GM12892 (cell line): Measurements from ENCODE around the gene NR1I2.
A peak's percentile ranks its signal among the peaks of the same experiment; 100 is the strongest.

Source experiments
- DNase-seq: peaks from one replicate; pipeline ENCODE4 v3.0.0; 2011; ENCODE audit not compliant: insufficient read length
- FAIRE-seq: peaks from 2 replicates; lab custom pipeline; 2011; peaks lifted over from hg19 to GRCh38; lab: Jason Lieb, UNC
- POLR2A ChIP-seq: IDR thresholded peaks from 2 replicates; pipeline ENCODE4 v1.6.1; 2011; ENCODE audit warnings: low read depth, low read length, control low read depth
- POLR2AphosphoS5 ChIP-seq: IDR thresholded peaks from 2 replicates; pipeline ENCODE4 v1.6.1; 2011; ENCODE audit warnings: low read depth, low read length, control low read depth
- TAF1 ChIP-seq: IDR thresholded peaks from 2 replicates; pipeline ENCODE4 v1.6.1; 2011; ENCODE audit warnings: low read depth, mild to moderate bottlenecking, control low read depth, low read length, borderline replicate concordance

NR1I2 gene

GRCh38 chr3:119765239-119765638 lies 16.7 kb upstream of the NR1I2 start:
- no peak for FAIRE-seq
- no peak for DNase-seq
- TF ChIP-seq POLR2AphosphoS5 = no peak
- TF ChIP-seq POLR2A = no peak
- no peak for TF ChIP-seq TAF1

DNA sequence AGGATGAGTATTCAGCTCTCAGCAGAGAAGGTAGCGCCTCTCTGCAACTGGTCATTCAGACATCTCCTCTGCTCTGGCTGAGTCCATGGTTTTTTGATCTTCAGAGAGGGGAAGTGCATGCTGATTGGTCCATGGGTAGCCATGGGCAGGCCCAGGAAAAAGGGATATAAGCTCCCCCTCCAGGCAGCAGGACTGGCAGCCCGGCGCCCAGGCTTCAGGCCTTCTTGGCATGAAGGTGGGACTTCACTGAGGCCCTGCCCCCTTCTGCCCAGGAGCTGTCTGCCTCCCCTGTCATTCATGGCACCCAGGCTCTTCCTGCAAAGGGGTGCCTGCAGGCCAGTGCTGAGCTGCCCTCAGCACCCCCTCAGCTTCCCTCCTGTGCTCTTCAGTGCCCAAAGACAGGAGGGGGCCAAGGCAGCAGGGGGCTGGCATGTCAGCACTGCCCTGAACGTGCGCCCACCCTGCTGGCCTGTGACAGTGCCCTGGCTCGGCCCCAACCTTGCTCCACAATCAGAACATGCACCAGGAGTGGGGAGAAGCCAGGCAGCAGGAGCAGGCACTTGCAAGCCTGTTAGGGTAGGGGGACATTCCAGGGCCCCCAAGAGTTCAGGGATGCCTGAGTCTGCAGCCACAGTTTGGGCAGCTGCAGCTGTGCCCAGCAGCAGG lies 13.8 kb upstream of the NR1I2 start:
- TF ChIP-seq TAF1 (no peak), POLR2A (no peak), POLR2AphosphoS5 (no peak)
- peak; percentile 33 for FAIRE-seq
- no peak for DNase-seq

DNA sequence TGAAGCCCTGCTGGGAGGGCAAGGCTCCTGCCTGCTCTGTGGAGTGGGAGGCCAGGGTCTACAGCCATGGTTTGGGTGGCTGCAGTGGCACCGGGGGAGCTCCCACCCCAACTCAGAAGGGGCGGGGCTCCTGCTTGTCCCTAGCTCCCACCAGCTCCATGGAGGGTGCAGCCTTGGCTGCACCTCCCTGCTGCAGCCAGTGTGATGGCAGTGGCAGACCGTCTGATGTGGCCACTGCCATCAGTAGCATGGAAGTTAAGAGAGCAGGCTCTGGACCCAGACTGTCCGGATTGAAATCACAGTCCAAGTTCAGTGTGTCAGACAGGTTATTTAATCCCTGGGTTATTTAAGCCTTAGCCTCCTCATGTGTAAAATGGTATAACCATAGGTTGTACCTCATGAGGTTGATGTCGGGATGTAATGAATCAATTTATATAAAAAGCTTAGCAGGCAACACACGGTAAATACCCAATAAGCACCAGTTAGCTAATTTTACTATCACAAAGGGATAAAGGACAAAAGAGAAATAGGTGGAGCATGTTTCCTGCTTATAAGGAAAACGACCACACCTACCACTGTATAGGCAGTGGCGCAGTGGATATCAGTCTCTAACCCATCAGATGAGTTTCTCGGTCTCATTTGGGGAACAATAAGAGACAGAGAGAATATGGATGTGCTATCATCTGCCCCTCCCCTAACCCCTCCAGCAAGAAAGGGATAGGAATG lies 13.1 kb upstream of the NR1I2 start:
- no peak for FAIRE-seq
- TF ChIP-seq POLR2AphosphoS5 (no peak), TAF1 (no peak), POLR2A (no peak)
- DNase-seq = no peak

DNA sequence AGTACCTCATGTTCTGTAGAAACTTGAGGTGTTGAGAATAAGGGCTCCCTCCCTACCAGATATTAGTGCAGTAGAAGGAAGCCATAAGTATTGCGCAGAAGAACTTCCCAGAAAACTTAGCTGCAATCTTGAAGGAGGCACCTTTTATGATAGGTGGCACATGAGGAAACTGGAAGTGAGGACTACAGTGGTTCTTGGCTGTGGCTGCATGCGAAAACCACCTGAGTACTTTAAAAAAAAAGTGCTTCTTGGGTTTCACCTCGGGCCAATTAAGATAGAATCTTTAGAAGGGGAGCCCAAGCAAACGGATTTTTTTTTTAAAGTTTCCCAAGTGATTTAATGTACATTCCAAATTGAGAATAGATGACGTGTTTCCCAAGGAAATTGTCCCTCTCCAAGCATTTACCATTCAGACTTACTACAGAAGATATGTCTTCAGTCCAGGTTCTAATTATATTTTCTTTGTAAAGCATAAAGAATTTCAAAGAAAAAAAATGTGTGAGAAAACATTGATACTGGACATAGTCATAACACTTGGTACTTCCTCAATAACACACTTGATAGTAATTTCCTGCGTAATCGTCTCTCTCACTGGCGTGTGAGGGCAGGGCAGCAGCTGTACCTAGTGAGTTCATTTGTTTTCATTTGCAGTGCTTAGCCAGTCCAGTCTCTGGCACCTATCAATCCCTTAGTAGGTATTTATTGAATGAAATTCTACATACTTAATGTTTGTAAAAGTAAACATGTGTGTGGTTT lies 12.3 kb upstream of the NR1I2 start:
- DNase-seq = no peak
- no peak for TF ChIP-seq POLR2A
- no peak for FAIRE-seq

DNA sequence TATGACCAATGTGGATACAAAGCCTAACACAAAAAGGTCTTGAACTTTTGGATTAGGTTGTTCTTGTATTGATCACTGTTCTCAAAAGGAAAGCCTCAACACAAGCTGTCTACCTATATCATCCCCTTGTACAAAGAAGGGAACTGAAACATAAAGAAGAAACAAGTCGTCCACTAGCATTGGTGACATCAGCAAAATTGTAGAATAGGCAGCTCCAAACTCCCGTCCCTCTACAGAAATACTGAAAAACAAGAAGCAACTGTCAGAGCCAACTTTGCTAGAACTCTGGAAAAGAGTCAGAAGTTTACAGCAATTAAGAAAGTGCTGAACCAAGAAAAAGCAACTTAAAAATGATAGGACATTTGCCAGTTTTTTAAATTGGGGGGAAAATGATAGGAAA lies 7.5 kb upstream of the NR1I2 start:
- no peak for TF ChIP-seq POLR2A
- no peak for TF ChIP-seq POLR2AphosphoS5
- TF ChIP-seq TAF1 = no peak
- peak; percentile 78 for FAIRE-seq
- no peak for DNase-seq

DNA sequence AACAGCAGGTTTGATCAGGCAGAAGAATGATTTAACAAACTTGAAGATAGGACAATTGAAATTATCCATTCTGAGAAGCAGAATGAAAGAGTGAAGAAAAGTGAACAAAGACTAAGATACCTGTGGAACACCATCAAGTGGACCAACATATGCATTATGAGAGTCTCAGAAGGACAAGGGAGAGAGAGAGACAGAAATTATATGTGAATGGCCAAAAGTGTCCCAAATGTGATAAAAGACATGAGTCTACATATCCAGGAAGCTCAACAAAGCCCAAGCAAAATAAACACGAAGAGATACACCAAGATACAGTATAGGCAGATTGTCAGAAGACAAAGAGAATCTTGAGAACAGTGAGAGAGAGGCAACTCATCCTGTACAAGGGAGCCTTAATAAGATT lies 5.6 kb upstream of the NR1I2 start:
- DNase-seq (no peak), FAIRE-seq (no peak)
- no peak for TF ChIP-seq POLR2A
- no peak for TF ChIP-seq POLR2AphosphoS5
- no peak for TF ChIP-seq TAF1

DNA sequence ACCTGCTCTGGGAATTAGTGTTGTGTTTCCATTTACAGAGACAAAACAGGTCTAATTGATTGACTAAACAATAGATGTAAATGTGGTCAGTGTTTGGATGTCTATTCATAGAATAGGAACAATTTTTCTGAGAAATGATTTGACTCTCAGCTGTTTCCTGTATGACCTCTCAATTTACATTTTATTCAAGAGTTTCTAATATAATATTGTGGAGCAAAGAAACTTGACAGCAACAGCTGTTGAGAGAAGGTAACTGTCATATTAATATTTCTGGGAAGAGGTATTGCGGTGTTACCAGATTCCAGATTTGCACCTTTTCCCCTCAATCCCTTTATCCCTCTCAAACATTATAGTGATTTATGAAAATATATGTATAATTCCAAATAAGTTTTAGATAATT lies 3.7 kb upstream of the NR1I2 start:
- FAIRE-seq = peak; percentile 48
- TF ChIP-seq TAF1 (no peak), POLR2AphosphoS5 (no peak), POLR2A (no peak)
- no peak for DNase-seq

- no peak for TF ChIP-seq POLR2AphosphoS5
- no peak for TF ChIP-seq POLR2A
- no peak for TF ChIP-seq TAF1
- no peak for FAIRE-seq
- DNase-seq = no peak
Measured at GRCh38 chr3:119778811-119779210, 3.1 kb upstream of the NR1I2 start.

DNA sequence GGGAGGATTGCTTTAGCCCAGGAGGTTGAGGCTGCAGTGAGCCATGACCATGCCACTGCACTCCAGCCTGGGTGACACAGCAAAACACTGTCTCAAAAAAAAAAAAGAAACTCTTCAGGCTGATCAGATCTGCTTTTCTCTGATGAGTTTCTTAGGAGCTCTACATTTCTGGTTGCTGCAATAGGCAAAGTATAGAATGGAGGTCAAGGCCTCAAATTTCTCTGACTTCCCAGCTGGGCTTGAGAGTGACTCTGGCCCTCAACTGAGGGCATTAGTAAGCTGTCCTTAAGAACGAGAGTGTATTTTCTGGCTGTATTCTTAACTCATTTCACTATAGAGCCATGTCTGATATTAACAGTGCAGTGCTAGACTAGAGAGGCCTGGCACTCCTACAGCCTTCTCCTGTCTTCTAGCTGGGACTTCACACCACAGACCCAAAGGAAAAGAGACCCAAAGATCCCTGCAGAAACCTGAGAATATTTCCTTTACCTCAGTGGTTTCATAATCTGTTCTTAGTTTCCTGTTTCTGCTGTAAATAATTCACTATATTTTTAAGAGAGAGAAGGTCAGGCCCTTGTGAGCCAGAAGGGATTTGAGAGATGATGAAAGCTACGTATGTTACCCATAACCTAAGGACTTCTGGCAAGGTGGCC lies 2.0 kb upstream of the NR1I2 start:
- TF ChIP-seq POLR2AphosphoS5 (no peak), POLR2A (no peak), TAF1 (no peak)
- DNase-seq (no peak), FAIRE-seq (peak; percentile 64)

DNA sequence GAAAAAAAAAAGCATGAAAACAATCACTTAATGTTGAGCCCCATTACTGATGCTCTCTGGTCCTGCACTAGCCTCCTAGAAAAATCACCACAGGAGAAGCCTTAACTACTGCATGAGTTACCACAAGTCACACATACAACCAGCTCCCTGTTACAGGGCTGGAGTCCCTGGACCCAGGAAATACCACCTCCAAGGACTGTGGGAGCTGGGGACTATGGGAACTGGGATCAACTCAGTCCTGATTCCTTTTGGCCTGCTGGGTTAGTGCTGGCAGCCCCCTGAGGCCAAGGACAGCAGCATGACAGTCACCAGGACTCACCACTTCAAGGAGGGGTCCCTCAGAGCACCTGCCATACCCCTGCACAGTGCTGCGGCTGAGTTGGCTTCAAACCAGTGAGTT lies 559 bp downstream of the NR1I2 start:
- no peak for DNase-seq
- no peak for FAIRE-seq
- TF ChIP-seq TAF1 = no peak
- TF ChIP-seq POLR2A = no peak
- no peak for TF ChIP-seq POLR2AphosphoS5

GRCh38 chr3:119783255-119783654 lies 1.4 kb downstream of the NR1I2 start:
- TF ChIP-seq POLR2A (no peak), POLR2AphosphoS5 (no peak), TAF1 (no peak)
- DNase-seq = no peak
- FAIRE-seq = no peak
